Caki2 (cell line): Measurements from ENCODE around the gene TRPM1. TPM values are rescaled to one million over a fixed set of nuclear protein-coding genes. Genes with fewer than 3 reads are reported as not detected.

Source experiments
- DNase-seq: peaks from one replicate; pipeline ENCODE4 v3.0.0-alpha.2; 2015; ENCODE audit warnings: low read depth
- in situ Hi-C: cut with HindIII; loops from 2 replicates; pipeline ENCODE4 v1.10.0; 2016; ENCODE audit warnings: low sequenced_read_pairs, low pct_unique_long_range_greater_than_20kb, mixed read lengths
- total RNA-seq: library from RNA; depleted of rRNA; stranded (reverse); fragments of >200 nt; shearing (Covaris generic); gene quantifications from 2 replicates; pipeline ENCODE4 v1.2.3, GENCODE V29; 2014; ENCODE audit warnings: low replicate concordance; rRNA removed

TRPM1 gene
- total RNA-seq = 0.07 TPM in 1 of 2 replicates, not detected in the other

- no peak for DNase-seq
- in situ Hi-C loops = no loop called here
These were observed at the start of gene TRPM1 for GRCh38 chr15:31101262-31102038. TSS of gene TRPM1 (minus strand) at chr15:31101725. CDS start at chr15:31081355, 20,370 bp downstream.

GRCh38 chr15:31150732-31151231, 49.3 kb upstream of the TRPM1 start:
- DNase-seq = no peak
- in situ Hi-C loops = no loop called here

DNA sequence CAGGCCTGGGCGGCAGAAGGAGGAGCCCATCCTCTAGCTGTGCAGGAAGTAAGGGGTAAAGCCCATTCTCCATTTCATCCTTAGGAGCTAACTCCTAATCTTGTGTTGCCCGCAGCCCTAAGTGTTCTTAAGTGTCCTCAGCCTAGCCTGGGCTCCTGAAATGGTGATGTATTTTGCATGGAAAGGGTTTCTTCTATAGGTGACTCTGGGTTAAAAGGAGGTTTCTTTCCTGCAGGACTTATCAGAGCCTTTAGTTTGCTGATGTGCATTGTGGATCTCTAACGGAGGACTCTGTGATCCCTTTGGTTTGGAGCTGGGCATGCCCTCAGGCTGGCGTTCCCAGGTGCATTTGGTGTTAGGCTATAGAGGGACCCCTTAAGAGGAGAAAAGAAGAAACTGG, 48.5 kb upstream of the TRPM1 start:
- in situ Hi-C loops = no loop called here

GRCh38 chr15:31149088-31149505, 47.6 kb upstream of the TRPM1 start:
- in situ Hi-C loops = no loop called here
- DNase-seq = no peak

More for the DNA sequence above, 48.5 kb upstream of the TRPM1 start:
- no peak for DNase-seq

- in situ Hi-C loops = no loop called here
- no peak for DNase-seq
These were observed 47.0 kb upstream of the TRPM1 start for GRCh38 chr15:31148297-31149087.

DNA sequence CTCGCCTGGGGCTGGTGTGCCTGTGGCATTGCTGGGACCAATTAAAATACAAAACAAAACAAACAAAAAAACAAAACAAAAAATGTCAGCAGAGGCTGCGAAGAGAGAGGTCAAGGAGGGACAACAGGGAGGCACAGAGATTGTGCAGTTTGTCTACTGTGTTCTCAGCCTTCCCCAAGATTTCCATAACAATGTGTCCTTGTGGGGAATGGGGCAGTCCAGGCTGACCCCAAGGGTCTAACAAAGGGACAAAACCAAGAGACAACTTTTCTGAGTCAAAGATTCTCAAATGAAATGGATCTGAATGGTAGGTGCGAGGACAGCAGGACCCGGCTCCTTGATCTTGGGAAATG, 46.4 kb upstream of the TRPM1 start:
- in situ Hi-C loops = no loop called here
- no peak for DNase-seq

- DNase-seq = no peak
- in situ Hi-C loops = no loop called here
These were observed 45.9 kb upstream of the TRPM1 start for GRCh38 chr15:31147456-31147855.

DNA sequence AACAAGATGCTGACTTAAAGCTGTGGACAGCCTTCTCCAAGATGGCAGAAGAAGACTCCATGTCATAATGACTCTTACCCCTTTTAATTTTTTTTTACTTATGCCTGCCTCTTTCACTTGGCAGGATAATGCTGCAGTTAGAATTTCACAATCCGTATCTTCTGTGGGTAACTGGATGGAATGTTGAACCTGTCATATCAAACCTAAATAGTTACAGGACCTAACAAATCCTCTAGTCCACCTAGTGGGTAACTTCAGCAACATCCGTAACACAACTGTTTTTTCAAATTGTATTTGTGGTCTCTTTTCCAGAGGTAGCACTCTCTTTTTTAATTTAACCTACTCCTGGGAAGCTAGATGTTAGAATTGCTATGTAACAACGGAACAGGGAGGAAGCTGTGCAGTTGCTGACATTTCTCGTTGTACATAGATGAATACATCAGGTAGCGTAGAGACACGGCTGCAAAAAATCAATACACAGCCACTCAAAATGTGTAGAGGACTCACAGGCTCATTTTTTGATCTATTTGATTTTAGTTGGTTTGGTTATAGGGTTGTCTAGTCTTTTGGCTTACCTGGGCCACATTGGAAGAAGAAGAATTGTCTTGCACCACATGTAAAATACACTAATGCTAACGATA, 43.9 kb upstream of the TRPM1 start:
- no peak for DNase-seq
- in situ Hi-C loops = no loop called here

DNA sequence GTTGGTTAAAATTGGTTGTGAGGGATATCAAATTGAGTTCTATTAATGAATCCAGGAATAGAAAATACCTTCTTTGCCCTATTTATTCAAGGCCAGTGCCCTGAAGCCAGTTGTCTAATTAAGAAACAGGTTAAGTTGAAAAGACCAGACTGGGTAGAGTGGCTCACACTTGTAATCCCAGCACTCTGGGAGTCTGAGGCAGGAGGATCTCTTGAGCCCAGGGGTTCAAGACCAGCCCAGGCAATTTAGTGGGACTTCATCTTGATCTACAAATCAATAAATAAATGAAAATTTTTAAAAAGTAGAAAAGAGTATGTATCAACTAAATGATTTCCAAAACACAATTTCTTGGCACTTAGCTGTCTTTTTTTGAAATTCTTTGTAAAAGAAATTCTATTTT, 40.3 kb upstream of the TRPM1 start:
- no peak for DNase-seq
- in situ Hi-C loops = no loop called here

DNA sequence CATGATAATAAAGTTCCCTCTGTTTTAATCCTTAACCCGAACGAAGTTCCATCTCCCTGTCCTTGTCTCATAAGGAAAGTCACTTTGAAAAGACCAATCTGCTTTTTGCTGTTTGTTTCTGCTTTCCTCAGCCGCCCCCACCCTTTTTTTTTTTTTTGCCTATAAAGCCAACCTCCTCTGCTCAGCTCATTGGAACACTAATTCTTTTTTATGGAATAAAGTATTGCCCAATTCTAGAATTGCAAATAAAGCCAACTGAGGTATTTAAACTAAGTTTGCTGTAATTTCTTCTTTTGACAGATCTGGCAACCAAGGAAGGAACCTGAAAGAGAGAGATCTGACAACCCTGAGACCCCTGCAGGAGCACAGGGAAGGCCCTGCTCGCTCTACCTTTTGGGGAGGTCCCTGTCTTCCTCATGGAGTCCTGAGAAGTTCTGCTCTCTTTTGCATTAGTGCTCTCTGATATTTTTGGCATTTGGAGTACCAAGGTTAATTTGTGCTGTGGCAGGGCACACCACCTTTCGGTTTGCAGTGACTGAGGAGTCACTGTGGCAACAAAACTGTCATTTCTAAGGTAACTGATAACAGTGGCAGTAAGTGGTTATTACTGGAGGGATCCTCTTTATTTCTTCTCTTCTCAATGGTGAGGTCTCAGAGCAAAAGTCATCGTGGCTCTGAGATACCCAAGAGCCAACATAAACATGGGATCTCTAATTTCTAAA, 35.2 kb upstream of the TRPM1 start:
- in situ Hi-C loops = no loop called here
- no peak for DNase-seq

GRCh38 chr15:31136016-31136415, 34.5 kb upstream of the TRPM1 start:
- in situ Hi-C loops = no loop called here
- no peak for DNase-seq

DNA sequence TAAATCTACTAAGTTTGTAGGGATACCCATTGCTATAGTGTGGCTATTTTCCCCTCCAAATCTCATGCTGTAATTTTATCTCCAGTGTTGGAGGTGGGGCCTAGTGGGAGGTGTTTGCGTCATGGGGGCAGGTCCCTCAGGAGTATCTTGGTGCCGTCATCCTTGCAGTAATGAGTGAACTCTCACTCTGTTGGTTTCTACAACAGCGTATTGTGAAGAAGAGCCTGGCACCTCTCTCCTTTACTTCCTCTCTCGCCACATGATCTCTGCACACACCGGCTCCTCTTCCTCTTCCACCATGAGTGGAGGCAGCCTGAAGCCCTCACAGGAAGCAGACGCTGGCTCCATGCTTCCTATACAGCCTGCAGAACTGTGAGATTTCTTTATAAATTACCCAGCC, 34.0 kb upstream of the TRPM1 start:
- in situ Hi-C loops = no loop called here
- no peak for DNase-seq

GRCh38 chr15:31133890-31134289, 32.4 kb upstream of the TRPM1 start:
- in situ Hi-C loops = no loop called here
- no peak for DNase-seq

- in situ Hi-C loops = no loop called here
- DNase-seq = no peak
These were observed 30.4 kb upstream of the TRPM1 start for GRCh38 chr15:31131853-31132375.

DNA sequence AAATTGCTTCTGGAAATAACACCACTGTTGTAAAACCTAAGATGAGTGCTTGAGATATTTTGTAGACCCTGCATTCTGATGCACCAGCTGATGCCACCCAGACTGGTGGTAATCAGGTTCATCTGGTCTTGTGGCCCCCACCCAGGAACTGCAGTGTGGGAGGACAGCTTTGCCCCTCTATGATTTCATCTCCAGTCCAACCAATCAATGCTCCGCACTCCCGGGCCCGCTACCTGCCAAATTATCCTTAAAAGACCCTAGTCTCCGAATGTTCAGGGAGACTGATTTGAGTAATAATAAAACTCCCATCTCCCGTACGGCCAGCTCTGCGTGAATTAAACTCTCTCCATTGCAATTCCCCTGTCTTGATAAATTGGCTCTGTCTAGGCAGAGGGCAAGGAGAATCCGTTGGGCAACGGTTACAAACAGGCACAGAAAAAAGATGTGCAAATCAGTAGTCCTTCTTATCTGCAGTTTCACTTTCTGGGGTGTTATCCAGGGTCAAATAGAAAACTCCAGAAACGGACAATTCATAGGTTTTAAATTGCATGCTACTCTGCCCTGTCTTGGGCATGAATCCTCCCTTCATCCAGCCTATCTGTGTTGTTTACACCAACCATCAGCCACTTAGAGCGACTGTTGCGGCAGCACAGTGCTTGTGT, 29.2 kb upstream of the TRPM1 start:
- no peak for DNase-seq
- in situ Hi-C loops = no loop called here

- DNase-seq = no peak
- in situ Hi-C loops = no loop called here
These were observed 28.3 kb upstream of the TRPM1 start for GRCh38 chr15:31129769-31130303.
